OCI-LY1 (cell line): ENCODE measurements around the gene PLXND1.

ENCODE experiments used
- H2AFZ ChIP-seq: fragments of 200-600 bp; sonication (generic), shearing (Covaris generic); 2 replicates; pipeline ENCODE4 v1.6.0; 2014; ENCODE audit warnings: antibody characterized with exemption, mild to moderate bottlenecking, low read length
- H3F3A ChIP-seq: fragments of 200-600 bp; sonication (generic), shearing (Covaris generic); 2 replicates; pipeline ENCODE4 v1.6.0; 2014; ENCODE audit warnings: mild to moderate bottlenecking, antibody characterized with exemption, low read length, moderate library complexity; ENCODE audit not compliant: insufficient read depth
- H3K27ac ChIP-seq: fragments of 200-600 bp; sonication (generic); 2 replicates; pipeline ENCODE4 v1.5.1; 2014; ENCODE audit warnings: low read length, mixed run types, mild to moderate bottlenecking, low read depth; ENCODE audit not compliant: poor library complexity, severe bottlenecking
- H3K27me3 ChIP-seq: fragments of 200-600 bp; sonication (generic); 2 replicates; pipeline ENCODE4 v1.6.0; 2014; ENCODE audit warnings: antibody characterized with exemption, mild to moderate bottlenecking, low read length, moderate library complexity; ENCODE audit not compliant: insufficient read depth
- H3K36me3 ChIP-seq: fragments of 200-600 bp; sonication (generic); 2 replicates; pipeline ENCODE4 v1.6.1; 2014; ENCODE audit warnings: mild to moderate bottlenecking, antibody characterized with exemption, low read length, moderate library complexity, mixed read lengths; ENCODE audit not compliant: insufficient read depth
- H3K4me1 ChIP-seq: fragments of 200-600 bp; sonication (generic); 2 replicates; pipeline ENCODE4 v1.5.1; 2014; ENCODE audit warnings: mild to moderate bottlenecking, low read length, moderate library complexity; ENCODE audit not compliant: insufficient read depth, severe bottlenecking
- H3K4me2 ChIP-seq: fragments of 200-600 bp; sonication (generic), shearing (Covaris generic); 2 replicates; pipeline ENCODE4 v1.6.1; 2014; ENCODE audit warnings: low read length
- H3K4me3 ChIP-seq: fragments of 200-600 bp; sonication (generic); 2 replicates; pipeline ENCODE4 v1.5.1; 2014; ENCODE audit warnings: low read length, low read depth, mild to moderate bottlenecking, mixed read lengths; ENCODE audit not compliant: poor library complexity, severe bottlenecking
- H3K79me2 ChIP-seq: fragments of 200-600 bp; shearing (Covaris generic); 2 replicates; pipeline ENCODE4 v1.6.1; 2016; ENCODE audit warnings: mixed run types, low read length, mixed read lengths; ENCODE audit not compliant: insufficient read depth
- H3K9ac ChIP-seq: fragments of 200-600 bp; sonication (generic), shearing (Covaris generic); 2 replicates; pipeline ENCODE4 v1.6.1; 2014; ENCODE audit warnings: mild to moderate bottlenecking, low read length, mixed read lengths
- H3K9me2 ChIP-seq: fragments of 200-600 bp; sonication (generic), shearing (Covaris generic); 2 replicates; pipeline ENCODE4 v1.6.1; 2014; ENCODE audit warnings: low read depth, mild to moderate bottlenecking, low read length, mixed read lengths
- H3K9me3 ChIP-seq: fragments of 200-600 bp; shearing (Covaris generic); 2 replicates; pipeline ENCODE4 v1.6.1; 2014; ENCODE audit warnings: low read length, mixed read lengths
- H4K20me1 ChIP-seq: fragments of 200-600 bp; sonication (generic), shearing (Covaris generic); 2 replicates; pipeline ENCODE4 v1.6.0; 2016; ENCODE audit warnings: mild to moderate bottlenecking, low read length; ENCODE audit not compliant: insufficient read depth
- EZH2 ChIP-seq: fragments of 200-600 bp; sonication (generic), shearing (Covaris generic); IDR thresholded peaks from 2 replicates; pipeline ENCODE4 v1.8.0; 2017; ENCODE audit warnings: borderline replicate concordance, mixed run types, mild to moderate bottlenecking, antibody characterized with exemption, low read length, moderate library complexity, mixed read lengths
- TF ChIP-seq, protein P1 (sequence below): fragments of 200-600 bp; sonication (generic), shearing (Covaris generic); IDR thresholded peaks from 2 replicates; pipeline ENCODE4 v1.5.1; 2017; ENCODE audit warnings: mild to moderate bottlenecking, antibody characterized with exemption, low read length, moderate library complexity, mixed read lengths

The PLXND1 gene

DNA sequence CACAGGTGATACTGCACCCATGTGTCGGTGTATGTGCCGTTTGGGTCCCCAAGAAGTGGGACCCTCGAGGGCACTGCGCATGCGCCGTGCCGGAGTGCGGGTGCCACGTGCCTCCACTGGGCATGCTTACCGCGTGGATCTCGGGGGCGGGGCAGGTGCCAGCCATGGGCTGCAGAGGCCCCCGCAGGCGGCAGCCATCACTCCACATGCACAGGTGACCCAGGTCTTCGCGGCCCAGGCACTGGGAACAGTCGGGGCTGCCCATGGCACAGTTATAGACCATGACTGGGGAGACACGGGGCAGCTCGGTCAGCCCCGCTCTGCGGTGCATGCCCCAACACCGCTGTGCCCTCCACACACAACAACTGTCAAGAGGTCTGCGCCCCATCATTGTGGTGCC is 32.3 kb downstream of the PLXND1 start:
- 0 out of 2 replicates have a peak, but pooled peaks cover 4% of the 10 kb centered on the region for H3K27me3 ChIP-seq
- H3F3A ChIP-seq, result no peaks in the 10 kb centered on the region
- no peak overlapping the region for H3K9ac ChIP-seq
- H3K27ac ChIP-seq, result no peak overlapping the region
- H3K4me1 ChIP-seq, result peaks cover 41% of the 10 kb centered on the region
- TF ChIP-seq, protein P1, sequence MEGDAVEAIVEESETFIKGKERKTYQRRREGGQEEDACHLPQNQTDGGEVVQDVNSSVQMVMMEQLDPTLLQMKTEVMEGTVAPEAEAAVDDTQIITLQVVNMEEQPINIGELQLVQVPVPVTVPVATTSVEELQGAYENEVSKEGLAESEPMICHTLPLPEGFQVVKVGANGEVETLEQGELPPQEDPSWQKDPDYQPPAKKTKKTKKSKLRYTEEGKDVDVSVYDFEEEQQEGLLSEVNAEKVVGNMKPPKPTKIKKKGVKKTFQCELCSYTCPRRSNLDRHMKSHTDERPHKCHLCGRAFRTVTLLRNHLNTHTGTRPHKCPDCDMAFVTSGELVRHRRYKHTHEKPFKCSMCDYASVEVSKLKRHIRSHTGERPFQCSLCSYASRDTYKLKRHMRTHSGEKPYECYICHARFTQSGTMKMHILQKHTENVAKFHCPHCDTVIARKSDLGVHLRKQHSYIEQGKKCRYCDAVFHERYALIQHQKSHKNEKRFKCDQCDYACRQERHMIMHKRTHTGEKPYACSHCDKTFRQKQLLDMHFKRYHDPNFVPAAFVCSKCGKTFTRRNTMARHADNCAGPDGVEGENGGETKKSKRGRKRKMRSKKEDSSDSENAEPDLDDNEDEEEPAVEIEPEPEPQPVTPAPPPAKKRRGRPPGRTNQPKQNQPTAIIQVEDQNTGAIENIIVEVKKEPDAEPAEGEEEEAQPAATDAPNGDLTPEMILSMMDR, result no peak
- TF ChIP-seq EZH2, result no peak
- no peaks in the 10 kb centered on the region for H4K20me1 ChIP-seq
- H3K79me2 ChIP-seq, result no peaks in the 10 kb centered on the region
- H3K9me2 ChIP-seq, result no peaks in the 10 kb centered on the region
- H3K9me3 ChIP-seq, result no peaks in the 10 kb centered on the region
- no peaks in the 10 kb centered on the region for H3K36me3 ChIP-seq
- no peak overlapping the region for H2AFZ ChIP-seq
- no peak overlapping the region for H3K4me2 ChIP-seq
- no peak overlapping the region for H3K4me3 ChIP-seq

DNA sequence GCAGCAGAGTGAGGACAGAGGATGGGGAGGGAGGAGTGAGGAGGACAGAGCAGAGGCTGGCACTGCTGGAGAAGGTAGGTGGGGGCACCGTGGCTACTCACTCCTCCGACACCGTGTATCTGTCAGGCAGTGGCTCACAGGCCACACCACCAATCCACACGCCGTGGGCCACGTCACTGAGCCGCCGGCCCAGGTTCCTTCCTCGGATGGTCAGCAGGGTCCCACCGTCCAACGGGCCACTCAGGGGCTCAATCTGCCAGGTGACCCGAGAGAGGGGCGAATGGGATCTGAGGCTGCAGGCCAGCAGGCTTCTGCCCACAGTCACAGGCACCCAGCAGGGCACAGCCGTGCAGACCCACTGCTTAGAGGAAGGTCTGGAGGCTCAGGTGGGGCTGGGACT is 33.0 kb downstream of the PLXND1 start:
- no peaks in the 10 kb centered on the region for H3K36me3 ChIP-seq
- H3F3A ChIP-seq, result no peaks in the 10 kb centered on the region
- no peaks in the 10 kb centered on the region for H3K9me2 ChIP-seq
- peaks cover 37% of the 10 kb centered on the region for H3K4me1 ChIP-seq
- H3K27ac ChIP-seq, result no peak overlapping the region
- no peaks in the 10 kb centered on the region for H3K79me2 ChIP-seq
- H3K9me3 ChIP-seq, result no peaks in the 10 kb centered on the region
- 0 out of 2 replicates have a peak, but pooled peaks cover 4% of the 10 kb centered on the region for H3K27me3 ChIP-seq
- H3K9ac ChIP-seq, result no peak overlapping the region
- H3K4me2 ChIP-seq, result no peak overlapping the region
- TF ChIP-seq, protein P1, result no peak
- no peak for TF ChIP-seq EZH2
- no peak overlapping the region for H2AFZ ChIP-seq
- no peak overlapping the region for H3K4me3 ChIP-seq
- no peaks in the 10 kb centered on the region for H4K20me1 ChIP-seq

DNA sequence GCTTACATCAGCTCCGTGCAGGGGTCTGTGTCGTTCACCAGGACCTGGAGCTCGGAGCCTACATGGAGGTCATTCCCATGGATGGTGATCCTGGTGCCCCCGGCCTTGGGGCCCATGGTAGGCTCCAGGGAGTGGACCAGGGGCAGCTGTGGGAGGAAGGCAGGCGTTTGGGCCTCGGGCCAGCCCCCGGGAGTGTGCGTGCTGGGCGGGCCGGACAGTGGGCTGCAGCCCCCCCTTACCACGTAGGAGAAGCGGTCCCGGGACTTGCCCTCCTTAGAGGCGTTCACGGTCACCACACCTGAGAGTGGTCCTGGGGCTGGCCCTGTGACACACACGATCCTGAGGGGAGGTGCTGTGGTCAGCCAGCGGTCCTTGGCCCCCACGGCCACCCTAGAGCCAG is 33.9 kb downstream of the PLXND1 start:
- Histone ChIP-seq H3K27ac (no peak overlapping the region), H3K4me2 (no peak overlapping the region), H3F3A (no peaks in the 10 kb centered on the region), H3K9ac (no peak overlapping the region), H4K20me1 (no peaks in the 10 kb centered on the region), H3K27me3 (0 out of 2 replicates have a peak, but pooled peaks cover 4% of the 10 kb centered on the region), H3K79me2 (no peaks in the 10 kb centered on the region), H3K4me3 (no peak overlapping the region), H3K9me3 (no peaks in the 10 kb centered on the region), H3K4me1 (peaks cover 28% of the 10 kb centered on the region), H2AFZ (no peak overlapping the region), H3K9me2 (no peaks in the 10 kb centered on the region), H3K36me3 (no peaks in the 10 kb centered on the region)
- TF ChIP-seq, protein P1, result no peak
- no peak for TF ChIP-seq EZH2
